A549 (cell line): Measurements from ENCODE around the gene ARFGEF2. TPM values are rescaled to one million over a fixed set of nuclear protein-coding genes. Genes with fewer than 3 reads are reported as not detected.

Experiments
- ATAC-seq, 2 experiments: fragments of 200-7000 bp in 1 of 2; fragments of >200 bp in 1 of 2; cut with Nextera tagmentation in 1 of 2; cut with Tn5 transposase in 1 of 2; 3 replicates each; pipeline versions ENCODE4 v1.8.0 to v1.9.1; 2018 to 2020; ENCODE audit warnings: mild to moderate bottlenecking in 1 of 2, moderate library complexity in 1 of 2
- CTCF ChIA-PET: fragments of 300-600 bp; sonication (Branson Sonifier 250); formaldehyde crosslinking; extraction: SDS; loops from one replicate; lab custom pipeline; 2021; ENCODE audit warnings: antibody characterized with exemption, inconsistent platforms; lab: Yijun Ruan, JAX
- POLR2A ChIA-PET: fragments of 350-600 bp; formaldehyde crosslinking; extraction: SDS; loops from one replicate; lab custom pipeline; 2021; ENCODE audit warnings: antibody characterized with exemption, inconsistent platforms; lab: Yijun Ruan, JAX
- DNase-seq, 2 experiments: peaks; one replicate each; pipeline versions ENCODE4 v3.0.0 to v3.0.0-alpha.2; 2011 to 2016; ENCODE audit warnings: low read depth in 1 of 2, low spot score in 1 of 2
- FAIRE-seq: peaks from 2 replicates; lab custom pipeline; 2011; peaks lifted over from hg19 to GRCh38; lab: Jason Lieb, UNC
- H3K27ac ChIP-seq, 2 experiments: fragments of >200 bp; sonication (Bioruptor Twin); formaldehyde crosslinking; 3 replicates each; pipeline ENCODE4 v1.5.1; 2016 to 2017
- H3K4me1 ChIP-seq: fragments of >200 bp; sonication (Bioruptor Twin); formaldehyde crosslinking; 3 replicates; pipeline ENCODE4 v1.6.1; 2016
- H3K4me2 ChIP-seq: fragments of >200 bp; sonication (Bioruptor Twin); formaldehyde crosslinking; 3 replicates; pipeline ENCODE4 v1.6.1; 2016
- H3K4me3 ChIP-seq: fragments of >200 bp; sonication (Bioruptor Twin); formaldehyde crosslinking; 3 replicates; pipeline ENCODE4 v1.5.1; 2016
- H3K9me3 ChIP-seq: fragments of >200 bp; sonication (Bioruptor Twin); formaldehyde crosslinking; 3 replicates; pipeline ENCODE4 v1.6.1; 2016
- CBX8 ChIP-seq: fragments of 200-600 bp; sonication (generic); IDR thresholded peaks from 2 replicates; pipeline ENCODE4 v1.6.1; 2016
- ESRRA ChIP-seq: fragments of 150-350 bp; IDR thresholded peaks from 2 replicates; pipeline ENCODE4 v1.6.1; 2014; ENCODE audit warnings: mild to moderate bottlenecking, low read length, borderline replicate concordance
- FOXS1 ChIP-seq: fragments of 250-450 bp; sonication (Bioruptor Pico); IDR thresholded peaks from 2 replicates; pipeline ENCODE4 v1.5.0; 2020; ENCODE audit warnings: mild to moderate bottlenecking, moderate library complexity
- GATA3 ChIP-seq: IDR thresholded peaks from 2 replicates; pipeline ENCODE4 v1.6.1; 2012; ENCODE audit warnings: borderline replicate concordance
- HOXB13 ChIP-seq: fragments of 250-450 bp; sonication (Bioruptor Pico); IDR thresholded peaks from 2 replicates; pipeline ENCODE4 v1.5.0; 2020; ENCODE audit warnings: low read depth, mild to moderate bottlenecking, moderate library complexity
- JUN ChIP-seq, 2 experiments: fragments of >200 bp; sonication (Bioruptor Twin); formaldehyde crosslinking; IDR thresholded peaks; 2 replicates in 1 of 2; 3 replicates in 1 of 2; pipeline ENCODE4 v1.6.1; 2016 to 2017
- MAFK ChIP-seq: fragments of 450-650 bp; IDR thresholded peaks from 2 replicates; pipeline ENCODE4 v1.6.1; 2014; ENCODE audit not compliant: partially characterized antibody
- MAZ ChIP-seq: fragments of 150-350 bp; IDR thresholded peaks from 2 replicates; pipeline ENCODE4 v1.6.1; 2014; ENCODE audit warnings: antibody characterized with exemption, low read depth, low read length, borderline replicate concordance
- NPAS2 ChIP-seq: fragments of 250-450 bp; sonication (Bioruptor Pico); IDR thresholded peaks from 2 replicates; pipeline ENCODE4 v1.8.0; 2022; ENCODE audit warnings: mild to moderate bottlenecking, moderate library complexity, borderline replicate concordance
- RAD21 ChIP-seq, 2 experiments: fragments of >200 bp in 1 of 2; sonication (Bioruptor Twin) in 1 of 2; formaldehyde crosslinking in 1 of 2; IDR thresholded peaks in 1 of 2; conservative IDR thresholded peaks in 1 of 2; 2 replicates in 1 of 2; 3 replicates in 1 of 2; pipeline ENCODE4 v1.6.1; 2012 to 2018; ENCODE audit warnings: inconsistent platforms in 1 of 2
- WGBS: methylation state at CpG from one replicate; pipeline ENCODE4 v1.1.6; 2017; ENCODE audit errors: missing lambda C conversion rate; 5-methylcytosine and 5-hydroxymethylcytosine counted together
- polyA plus RNA-seq, 4 experiments: library from polyadenylated mRNA; depleted of rRNA in 3 of 4; stranded (reverse); fragments of >200 nt; fragmentation: RNase III in 1 of 4; extraction: RNeasy Plus Mini Kit Qiagen cat#74134 plus additional on column Dnase treatment in 1 of 4; gene quantifications; 2 replicates in 3 of 4; 3 replicates in 1 of 4; pipeline ENCODE4 v1.2.3, GENCODE V29; 2011 to 2017
- TF ChIP-seq, protein P1 (sequence below): IDR thresholded peaks from 2 replicates; pipeline ENCODE4 v1.6.1; 2012
- TF ChIP-seq, protein P2 (sequence below): fragments of 200-600 bp; sonication (generic); IDR thresholded peaks from 2 replicates; pipeline ENCODE4 v1.6.1; 2016; ENCODE audit warnings: antibody characterized with exemption, mild to moderate bottlenecking, moderate library complexity

ARFGEF2 gene
- polyA plus RNA-seq, 2 of the 4 experiments (the other 2 are of a cell fraction): 12.3 to 24.3 TPM

DNA sequence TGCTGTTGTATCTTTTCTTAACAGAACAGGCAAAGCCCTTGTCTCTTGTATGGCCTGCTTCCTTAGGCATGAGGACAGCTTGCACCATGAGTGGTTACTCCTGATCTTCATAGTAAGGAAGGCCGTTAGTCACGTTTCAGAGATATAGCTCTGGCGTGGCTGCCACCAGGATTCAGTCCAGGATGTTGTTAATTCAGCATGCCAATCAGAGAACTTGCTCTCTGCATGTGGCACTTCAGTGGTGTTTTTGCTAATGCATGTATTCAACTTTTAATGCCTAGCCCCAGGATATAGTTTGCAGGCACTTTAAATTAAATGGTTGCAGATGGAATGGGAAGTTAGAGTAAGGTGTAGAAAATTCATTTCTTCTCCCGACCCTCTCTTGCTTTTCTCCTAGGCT lies 20.0 kb downstream of the ARFGEF2 start:
- H3K27ac ChIP-seq: no peak overlapping the region
- no peak for FAIRE-seq
- TF ChIP-seq NPAS2 (CRISPR knock-in tag): no peak
- TF ChIP-seq MAFK: no peak
- no peak for TF ChIP-seq RAD21 (conservative IDR thresholded peaks at IDR 0.05 in 1 of 2, IDR thresholded peaks at IDR 0.05 in 1 of 2)
- TF ChIP-seq, protein P1, sequence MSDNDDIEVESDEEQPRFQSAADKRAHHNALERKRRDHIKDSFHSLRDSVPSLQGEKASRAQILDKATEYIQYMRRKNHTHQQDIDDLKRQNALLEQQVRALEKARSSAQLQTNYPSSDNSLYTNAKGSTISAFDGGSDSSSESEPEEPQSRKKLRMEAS: no peak
- TF ChIP-seq HOXB13 (CRISPR knock-in tag): no peak
- H3K4me3 ChIP-seq: no peak overlapping the region
- H3K4me1 ChIP-seq: peaks cover 9% of the 10 kb centered on the region
- 91% methylated on average over 4 of the region's 4 CpGs for WGBS
- ATAC-seq: no peak
- DNase-seq: no peak
- H3K9me3 ChIP-seq: no peaks in the 10 kb centered on the region
- ChIA-PET CTCF (interaction anchor here (0.9 to 1.3 kb wide), 2 partner anchors 36 to 96 kb away, joined by 3 to 4 read pairs; no protein-coding TSS in a partner anchor), POLR2A (no interaction called here)
- H3K4me2 ChIP-seq: no peak overlapping the region

DNA sequence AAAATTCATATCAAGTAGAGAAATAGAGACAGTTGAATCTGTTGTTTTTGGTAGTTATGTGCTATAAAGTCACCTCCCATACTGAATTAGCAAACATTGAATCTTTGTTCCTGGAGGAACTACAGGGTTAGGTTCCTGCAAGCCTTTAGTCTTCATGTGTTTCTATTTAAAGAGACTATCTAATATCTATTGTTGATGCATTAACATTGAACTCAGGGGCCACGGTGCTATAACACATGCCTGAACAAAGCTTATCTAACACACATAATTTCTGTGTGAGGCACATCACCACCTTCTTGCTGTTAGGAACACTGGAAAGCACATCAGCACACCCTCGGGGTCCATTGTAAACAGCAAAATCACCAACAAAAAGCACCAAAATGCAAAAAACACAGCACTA lies 21.2 kb downstream of the ARFGEF2 start:
- ChIA-PET POLR2A (no interaction called here), CTCF (interaction anchor here (0.6 to 1.3 kb wide), 2 partner anchors 37 to 285 kb away, joined by 3 to 4 read pairs; no protein-coding TSS in a partner anchor)
- no peak for ATAC-seq
- 73% methylated on average over 2 of the region's 2 CpGs for WGBS
- Histone ChIP-seq H3K4me2 (no peak overlapping the region), H3K27ac (no peak overlapping the region), H3K9me3 (no peaks in the 10 kb centered on the region), H3K4me1 (peaks cover 9% of the 10 kb centered on the region), H3K4me3 (no peak overlapping the region)
- no peak for FAIRE-seq
- DNase-seq: no peak
- TF ChIP-seq, protein P2, sequence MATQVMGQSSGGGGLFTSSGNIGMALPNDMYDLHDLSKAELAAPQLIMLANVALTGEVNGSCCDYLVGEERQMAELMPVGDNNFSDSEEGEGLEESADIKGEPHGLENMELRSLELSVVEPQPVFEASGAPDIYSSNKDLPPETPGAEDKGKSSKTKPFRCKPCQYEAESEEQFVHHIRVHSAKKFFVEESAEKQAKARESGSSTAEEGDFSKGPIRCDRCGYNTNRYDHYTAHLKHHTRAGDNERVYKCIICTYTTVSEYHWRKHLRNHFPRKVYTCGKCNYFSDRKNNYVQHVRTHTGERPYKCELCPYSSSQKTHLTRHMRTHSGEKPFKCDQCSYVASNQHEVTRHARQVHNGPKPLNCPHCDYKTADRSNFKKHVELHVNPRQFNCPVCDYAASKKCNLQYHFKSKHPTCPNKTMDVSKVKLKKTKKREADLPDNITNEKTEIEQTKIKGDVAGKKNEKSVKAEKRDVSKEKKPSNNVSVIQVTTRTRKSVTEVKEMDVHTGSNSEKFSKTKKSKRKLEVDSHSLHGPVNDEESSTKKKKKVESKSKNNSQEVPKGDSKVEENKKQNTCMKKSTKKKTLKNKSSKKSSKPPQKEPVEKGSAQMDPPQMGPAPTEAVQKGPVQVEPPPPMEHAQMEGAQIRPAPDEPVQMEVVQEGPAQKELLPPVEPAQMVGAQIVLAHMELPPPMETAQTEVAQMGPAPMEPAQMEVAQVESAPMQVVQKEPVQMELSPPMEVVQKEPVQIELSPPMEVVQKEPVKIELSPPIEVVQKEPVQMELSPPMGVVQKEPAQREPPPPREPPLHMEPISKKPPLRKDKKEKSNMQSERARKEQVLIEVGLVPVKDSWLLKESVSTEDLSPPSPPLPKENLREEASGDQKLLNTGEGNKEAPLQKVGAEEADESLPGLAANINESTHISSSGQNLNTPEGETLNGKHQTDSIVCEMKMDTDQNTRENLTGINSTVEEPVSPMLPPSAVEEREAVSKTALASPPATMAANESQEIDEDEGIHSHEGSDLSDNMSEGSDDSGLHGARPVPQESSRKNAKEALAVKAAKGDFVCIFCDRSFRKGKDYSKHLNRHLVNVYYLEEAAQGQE: no peak
- no peak for TF ChIP-seq JUN (IDR thresholded peaks at IDR 0.05)

DNA sequence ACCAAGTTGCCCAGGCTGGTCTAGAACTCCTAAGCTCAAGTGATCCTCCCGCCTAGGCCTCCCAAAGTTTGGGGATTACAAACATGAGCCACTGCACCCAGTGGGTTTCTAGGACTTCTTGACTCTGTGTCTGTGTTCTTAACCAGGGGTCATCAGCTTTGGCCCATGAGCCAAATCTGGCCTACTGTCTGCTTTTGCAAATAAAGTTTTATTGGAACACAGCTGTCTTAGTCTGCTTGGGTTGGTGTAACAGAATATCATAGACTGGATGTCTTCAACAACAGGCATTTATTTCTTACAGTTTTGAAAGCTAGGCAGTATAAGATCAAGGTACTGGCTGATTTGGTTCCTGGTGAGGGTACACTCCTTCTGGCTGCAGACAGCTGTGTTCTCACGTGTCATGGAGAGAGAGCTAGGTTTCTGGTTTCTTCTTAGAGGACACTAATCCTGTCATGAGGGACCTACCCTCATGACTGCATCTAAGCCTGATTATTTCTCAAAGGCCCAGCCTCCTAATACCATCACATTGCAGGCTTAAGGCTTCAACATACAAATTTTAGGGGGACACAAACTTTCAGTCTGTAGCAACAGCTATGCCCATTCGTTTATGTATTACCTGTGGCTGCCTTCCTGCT lies 23.3 kb downstream of the ARFGEF2 start:
- no peak for FAIRE-seq
- 90% methylated on average over 3 of the region's 3 CpGs for WGBS
- ATAC-seq: no peak
- H3K27ac ChIP-seq: no peak overlapping the region
- ChIA-PET CTCF (interaction anchor here (1.1 to 2.0 kb wide), 2 partner anchors 24 to 287 kb away, joined by 3 to 7 read pairs; no protein-coding TSS in a partner anchor), POLR2A (no interaction called here)
- no peak for DNase-seq
- no peak overlapping the region for H3K4me2 ChIP-seq
- no peak overlapping the region for H3K4me3 ChIP-seq
- H3K9me3 ChIP-seq: no peaks in the 10 kb centered on the region
- TF ChIP-seq GATA3 (no peak), ESRRA (no peak), CBX8 (no peak), MAZ (no peak), FOXS1 (CRISPR knock-in tag) (no peak)
- TF ChIP-seq, protein P2: no peak
- H3K4me1 ChIP-seq: peaks cover 9% of the 10 kb centered on the region
